PC-9 (cell line): Measurements from ENCODE around the gene MRPL18.

Source experiments
- EZH2 ChIP-seq: fragments of 200-600 bp; sonication (generic); IDR thresholded peaks from 2 replicates; pipeline ENCODE4 v1.8.0; 2017; ENCODE audit warnings: antibody characterized with exemption, low read depth
- TF ChIP-seq, protein P1 (sequence below): fragments of 200-600 bp; sonication (generic); conservative IDR thresholded peaks from 2 replicates; pipeline ENCODE4 v1.6.1; 2017; ENCODE audit warnings: mixed run types, antibody characterized with exemption, mild to moderate bottlenecking, moderate library complexity

DNA sequence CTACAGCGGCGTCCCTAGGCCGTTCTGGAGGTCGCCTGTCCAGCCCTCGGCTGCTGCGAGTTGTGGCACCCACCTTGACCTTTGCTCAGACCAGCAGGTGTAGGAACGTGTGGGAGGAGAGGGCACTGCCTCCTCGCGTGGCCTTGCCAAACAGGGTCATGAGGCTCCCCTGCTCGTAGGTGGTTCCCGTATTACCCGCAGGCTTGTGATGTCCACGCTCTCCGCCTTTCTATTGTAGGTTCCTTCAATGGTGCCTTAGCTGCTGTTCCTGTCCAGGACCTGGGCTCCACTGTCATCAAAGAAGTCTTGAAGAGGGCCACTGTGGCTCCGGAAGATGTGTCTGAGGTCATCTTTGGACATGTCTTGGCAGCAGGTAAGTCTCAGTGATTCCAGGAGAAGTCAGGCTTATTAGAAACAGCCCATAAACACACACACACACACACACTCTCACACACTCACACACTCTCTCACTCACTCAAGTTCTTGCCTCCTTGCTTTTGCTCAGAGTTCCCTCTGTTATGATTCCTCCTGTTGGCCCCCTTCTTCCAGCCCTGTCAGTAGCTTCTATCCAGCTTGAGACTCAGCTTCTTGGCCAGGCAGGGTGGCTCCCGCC, 27.5 kb upstream of the MRPL18 start:
- TF ChIP-seq, protein P1, sequence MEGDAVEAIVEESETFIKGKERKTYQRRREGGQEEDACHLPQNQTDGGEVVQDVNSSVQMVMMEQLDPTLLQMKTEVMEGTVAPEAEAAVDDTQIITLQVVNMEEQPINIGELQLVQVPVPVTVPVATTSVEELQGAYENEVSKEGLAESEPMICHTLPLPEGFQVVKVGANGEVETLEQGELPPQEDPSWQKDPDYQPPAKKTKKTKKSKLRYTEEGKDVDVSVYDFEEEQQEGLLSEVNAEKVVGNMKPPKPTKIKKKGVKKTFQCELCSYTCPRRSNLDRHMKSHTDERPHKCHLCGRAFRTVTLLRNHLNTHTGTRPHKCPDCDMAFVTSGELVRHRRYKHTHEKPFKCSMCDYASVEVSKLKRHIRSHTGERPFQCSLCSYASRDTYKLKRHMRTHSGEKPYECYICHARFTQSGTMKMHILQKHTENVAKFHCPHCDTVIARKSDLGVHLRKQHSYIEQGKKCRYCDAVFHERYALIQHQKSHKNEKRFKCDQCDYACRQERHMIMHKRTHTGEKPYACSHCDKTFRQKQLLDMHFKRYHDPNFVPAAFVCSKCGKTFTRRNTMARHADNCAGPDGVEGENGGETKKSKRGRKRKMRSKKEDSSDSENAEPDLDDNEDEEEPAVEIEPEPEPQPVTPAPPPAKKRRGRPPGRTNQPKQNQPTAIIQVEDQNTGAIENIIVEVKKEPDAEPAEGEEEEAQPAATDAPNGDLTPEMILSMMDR: no peak
- no peak for TF ChIP-seq EZH2
